Adrenal gland (tissue), 5 donors: ENCODE results near the gene ROBO2.

Experiments used
- CTCF ChIP-seq, 6 experiments: fragments of 450-650 bp in 4 of 6; fragments of 200-600 bp in 2 of 6; sonication (generic) in 1 of 6; IDR thresholded peaks; 1 replicate in 5 of 6; 2 replicates in 1 of 6; pipeline versions ENCODE4 v1.5.1 to v1.8.0; 2016 to 2021; ENCODE audit warnings: antibody characterized with exemption in 6 of 6, mild to moderate bottlenecking in 2 of 6, moderate library complexity in 1 of 6
- POLR2A ChIP-seq, 2 donors: fragments of 450-650 bp; IDR thresholded peaks; one replicate each; pipeline ENCODE4 v1.6.1; 2017; ENCODE audit warnings: antibody characterized with exemption in 2 of 2, mild to moderate bottlenecking in 2 of 2, moderate library complexity in 1 of 2
- donor health status: DM: no; HTN: no; CAD: no.

DNA sequence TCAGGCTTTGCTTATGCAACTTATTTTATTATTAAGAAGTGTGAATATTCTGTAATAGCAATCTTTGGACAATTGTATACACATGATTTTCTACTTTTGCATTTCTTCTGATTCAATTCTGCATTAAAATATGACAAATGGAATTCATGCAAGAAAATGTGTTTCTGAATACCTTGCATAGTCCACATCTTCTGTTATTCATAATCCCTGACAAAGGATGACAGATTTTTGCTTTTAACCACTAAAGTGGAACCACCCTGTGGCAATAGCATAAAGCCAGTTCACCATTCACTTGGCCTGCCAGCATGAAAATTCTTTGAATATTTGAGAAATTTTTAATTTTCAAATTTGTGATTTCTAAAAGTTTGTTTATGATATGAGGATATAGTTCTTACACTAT, 397.0 kb downstream of the ROBO2 start:
- TF ChIP-seq CTCF (IDR thresholded peaks at IDR 0.05) (no peak), POLR2A (IDR thresholded peaks at IDR 0.05) (no peak)
